SK-N-SH (cell line): ENCODE results near the gene NR5A1.

Experiments used
- GABPA ChIP-seq: IDR thresholded peaks from 2 replicates; pipeline ENCODE4 v1.4.0; 2012; ENCODE audit warnings: low read depth, mild to moderate bottlenecking
- JUND ChIP-seq: IDR thresholded peaks from 2 replicates; pipeline ENCODE4 v1.4.0; 2012
- POLR2AphosphoS5 ChIP-seq: IDR thresholded peaks from 2 replicates; pipeline ENCODE4 v1.6.1; 2012; ENCODE audit warnings: low read depth, low read length
- RAD21 ChIP-seq: IDR thresholded peaks from 2 replicates; pipeline ENCODE4 v1.6.1; 2012; ENCODE audit warnings: mild to moderate bottlenecking, low read length
- TAF1 ChIP-seq: IDR thresholded peaks from 2 replicates; pipeline ENCODE4 v1.6.1; 2012; ENCODE audit warnings: low read depth, mild to moderate bottlenecking, low read length, moderate library complexity, borderline replicate concordance
- YY1 ChIP-seq: IDR thresholded peaks from 2 replicates; pipeline ENCODE4 v1.4.0; 2012; ENCODE audit warnings: low read depth, mild to moderate bottlenecking
- TF ChIP-seq, protein P1 (sequence below): fragments of 200-600 bp; sonication (generic); IDR thresholded peaks from 2 replicates; pipeline ENCODE4 v1.6.1; 2017; ENCODE audit warnings: antibody characterized with exemption, mild to moderate bottlenecking, moderate library complexity
- TF ChIP-seq, protein P2 (sequence below): fragments of 150-350 bp; IDR thresholded peaks from 2 replicates; pipeline ENCODE4 v1.6.1; 2017; ENCODE audit warnings: antibody characterized with exemption, low read length, low read depth, borderline replicate concordance

DNA sequence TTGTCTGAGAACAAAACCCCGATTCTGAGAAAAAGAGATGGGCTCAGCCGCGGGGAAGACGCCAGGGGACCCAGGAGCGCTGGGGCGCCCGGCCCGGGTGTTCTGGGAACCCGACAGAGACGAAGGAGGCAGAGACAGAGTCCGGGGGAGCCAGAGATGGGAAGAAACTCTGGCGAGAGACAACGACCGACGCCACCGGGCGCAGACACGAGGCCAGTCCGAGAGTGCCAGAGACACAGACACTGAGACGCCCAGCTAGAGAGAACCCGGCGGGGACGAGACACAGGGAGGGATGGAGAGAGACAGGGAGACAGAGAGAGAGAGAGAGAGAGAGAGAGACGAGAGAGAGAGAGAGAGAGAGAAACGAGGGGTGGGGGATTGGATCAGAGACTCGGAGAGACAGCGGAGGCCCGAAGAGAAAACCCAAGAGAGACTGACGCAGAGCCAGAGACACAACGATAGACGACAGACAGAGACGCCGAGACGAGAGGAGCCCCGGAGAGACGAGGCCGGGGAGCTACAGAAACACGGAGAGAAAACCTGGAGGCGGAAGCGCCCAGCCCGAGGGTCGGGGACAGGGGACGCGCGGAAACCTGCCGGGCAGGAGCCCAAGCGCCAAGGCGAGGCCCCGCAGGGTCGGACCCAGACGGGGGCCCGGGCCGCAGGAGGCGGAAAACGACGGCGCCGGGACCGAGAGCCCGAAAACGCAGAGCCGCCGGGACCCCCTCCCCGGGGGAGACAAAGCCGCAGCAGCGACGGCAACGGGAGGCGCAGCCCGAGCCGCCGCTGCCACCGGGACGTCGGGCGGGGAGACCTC lies 3.3 kb downstream of the NR5A1 start:
- TF ChIP-seq POLR2AphosphoS5: no peak
- TF ChIP-seq TAF1: no peak
- TF ChIP-seq, protein P1, sequence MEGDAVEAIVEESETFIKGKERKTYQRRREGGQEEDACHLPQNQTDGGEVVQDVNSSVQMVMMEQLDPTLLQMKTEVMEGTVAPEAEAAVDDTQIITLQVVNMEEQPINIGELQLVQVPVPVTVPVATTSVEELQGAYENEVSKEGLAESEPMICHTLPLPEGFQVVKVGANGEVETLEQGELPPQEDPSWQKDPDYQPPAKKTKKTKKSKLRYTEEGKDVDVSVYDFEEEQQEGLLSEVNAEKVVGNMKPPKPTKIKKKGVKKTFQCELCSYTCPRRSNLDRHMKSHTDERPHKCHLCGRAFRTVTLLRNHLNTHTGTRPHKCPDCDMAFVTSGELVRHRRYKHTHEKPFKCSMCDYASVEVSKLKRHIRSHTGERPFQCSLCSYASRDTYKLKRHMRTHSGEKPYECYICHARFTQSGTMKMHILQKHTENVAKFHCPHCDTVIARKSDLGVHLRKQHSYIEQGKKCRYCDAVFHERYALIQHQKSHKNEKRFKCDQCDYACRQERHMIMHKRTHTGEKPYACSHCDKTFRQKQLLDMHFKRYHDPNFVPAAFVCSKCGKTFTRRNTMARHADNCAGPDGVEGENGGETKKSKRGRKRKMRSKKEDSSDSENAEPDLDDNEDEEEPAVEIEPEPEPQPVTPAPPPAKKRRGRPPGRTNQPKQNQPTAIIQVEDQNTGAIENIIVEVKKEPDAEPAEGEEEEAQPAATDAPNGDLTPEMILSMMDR: no peak
- TF ChIP-seq, protein P2, sequence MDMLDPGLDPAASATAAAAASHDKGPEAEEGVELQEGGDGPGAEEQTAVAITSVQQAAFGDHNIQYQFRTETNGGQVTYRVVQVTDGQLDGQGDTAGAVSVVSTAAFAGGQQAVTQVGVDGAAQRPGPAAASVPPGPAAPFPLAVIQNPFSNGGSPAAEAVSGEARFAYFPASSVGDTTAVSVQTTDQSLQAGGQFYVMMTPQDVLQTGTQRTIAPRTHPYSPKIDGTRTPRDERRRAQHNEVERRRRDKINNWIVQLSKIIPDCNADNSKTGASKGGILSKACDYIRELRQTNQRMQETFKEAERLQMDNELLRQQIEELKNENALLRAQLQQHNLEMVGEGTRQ: no peak
- TF ChIP-seq JUND: no peak
- TF ChIP-seq GABPA: no peak
- TF ChIP-seq RAD21: no peak
- TF ChIP-seq YY1: no peak
